G401.6 (cell line): ENCODE measurements around the gene COL18A1.

Source experiments
- FAIRE-seq: peaks from 2 replicates; lab custom pipeline; 2012; peaks lifted over from hg19 to GRCh38; lab: Jason Lieb, UNC

The COL18A1 gene

GRCh38 chr21:45536301-45537081 is 131.5 kb downstream of the COL18A1 start:
- FAIRE-seq: no peak

- no peak for FAIRE-seq
These were observed 132.3 kb downstream of the COL18A1 start for GRCh38 chr21:45537111-45537745.

- FAIRE-seq: no peak
These were observed 132.9 kb downstream of the COL18A1 start for GRCh38 chr21:45537746-45538291.

GRCh38 chr21:45538381-45539045 is 133.5 kb downstream of the COL18A1 start:
- no peak for FAIRE-seq

DNA sequence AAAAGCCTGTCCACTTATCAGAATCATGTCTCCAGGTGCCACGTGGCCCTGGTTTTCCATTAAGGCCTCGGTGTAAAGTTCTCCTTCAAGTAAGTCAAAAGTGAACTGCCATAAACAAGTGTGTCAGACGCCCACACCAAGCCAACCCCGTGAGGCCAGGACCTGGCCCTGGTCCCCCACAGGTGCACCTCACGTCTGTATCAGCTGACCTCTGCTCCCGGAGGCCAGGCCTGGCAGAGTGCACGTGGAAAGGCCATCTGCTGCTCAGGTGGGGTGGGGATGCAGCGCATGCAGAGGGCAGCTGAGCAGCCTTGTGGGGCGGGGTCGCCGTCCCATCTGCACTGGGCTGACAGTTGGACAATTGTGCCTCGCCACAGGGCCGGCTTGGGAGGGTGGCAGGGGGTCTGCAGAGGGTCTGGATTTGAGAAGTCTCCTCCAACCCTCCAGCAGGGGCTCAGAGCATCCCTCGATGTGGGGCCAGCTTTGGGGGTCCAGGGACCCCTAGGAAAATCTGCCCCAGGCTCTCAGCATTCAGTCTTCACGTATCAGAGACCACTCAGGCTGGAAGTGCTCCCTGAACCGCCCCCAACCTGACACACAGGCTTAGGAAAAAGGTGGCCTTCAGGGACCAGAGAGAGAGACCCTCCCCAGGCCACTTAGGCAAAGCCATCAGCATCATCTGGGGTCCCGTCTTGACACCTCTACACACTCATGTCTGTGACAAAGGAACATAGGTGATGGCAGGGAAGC is 134.3 kb downstream of the COL18A1 start:
- no peak for FAIRE-seq

DNA sequence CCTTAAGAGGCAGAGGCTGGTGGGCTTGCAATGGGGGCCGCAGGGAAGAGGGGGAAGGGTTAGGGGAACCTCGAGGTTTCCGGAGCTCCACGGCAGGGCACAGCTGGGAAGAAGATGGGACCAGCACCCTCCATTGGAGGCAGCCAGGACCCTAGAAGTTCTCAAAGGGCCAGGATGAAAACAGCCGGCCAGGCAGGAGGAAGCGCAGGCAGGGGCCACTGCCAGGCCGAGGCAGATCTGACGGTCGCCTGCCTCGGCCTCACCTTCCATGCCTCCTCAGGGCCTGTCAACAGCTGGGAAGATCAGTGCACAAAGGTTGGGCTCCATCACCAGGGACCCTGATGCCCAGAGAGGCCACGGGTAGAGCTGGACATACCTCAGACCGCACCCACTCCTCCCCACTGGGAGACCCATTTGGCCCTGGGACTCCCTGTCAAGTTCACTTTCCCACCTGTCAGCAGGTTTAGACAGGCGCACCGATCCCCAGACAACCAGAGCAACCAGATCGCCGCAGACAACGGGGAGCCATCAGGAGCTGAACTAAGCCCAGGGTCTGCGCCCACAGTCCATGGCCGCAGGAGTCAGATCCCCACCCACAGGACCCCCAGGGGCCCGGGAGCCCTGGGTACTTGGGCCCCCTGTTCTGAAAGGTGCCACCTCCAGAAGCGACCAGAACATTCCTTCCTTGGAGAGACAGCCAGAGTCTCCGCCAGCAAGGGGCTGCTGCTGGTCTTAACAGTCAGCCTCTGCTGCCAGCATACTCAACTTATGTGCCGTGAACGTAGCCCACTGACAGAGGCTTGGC is 135.0 kb downstream of the COL18A1 start:
- FAIRE-seq: no peak

GRCh38 chr21:45540601-45540970 is 135.6 kb downstream of the COL18A1 start:
- FAIRE-seq: no peak

GRCh38 chr21:45541221-45542039 is 136.5 kb downstream of the COL18A1 start:
- no peak for FAIRE-seq

DNA sequence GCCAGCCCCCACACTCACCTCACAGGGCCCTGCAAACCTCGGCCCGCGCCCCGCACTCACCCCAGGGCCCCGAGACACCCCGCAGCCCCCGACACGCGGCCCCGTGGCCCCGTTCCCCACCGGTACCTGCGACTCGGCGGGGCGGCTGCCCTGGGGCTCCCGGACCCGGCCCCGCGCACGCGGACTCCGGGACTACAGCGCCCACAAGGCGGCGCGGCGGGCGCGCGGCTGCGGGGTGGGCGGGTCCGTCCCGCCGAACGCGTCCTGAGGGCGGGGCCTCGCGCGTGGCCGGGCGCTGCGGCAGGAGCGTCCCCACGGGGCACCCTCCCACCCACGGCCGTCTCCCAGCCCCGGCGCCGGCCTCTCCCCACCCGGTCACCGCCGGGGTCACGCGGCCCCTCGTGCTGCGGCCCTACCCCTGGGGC is 137.3 kb downstream of the COL18A1 start, which contains the start of gene SLC19A1:
SLC19A1 (minus strand) TSS at position 199 of the 425 bp plus-strand sequence. CDS start 4,481 bp downstream, outside the sequence.
- FAIRE-seq: no peak

- FAIRE-seq: no peak
These were observed 137.9 kb downstream of the COL18A1 start for GRCh38 chr21:45542667-45543370.

DNA sequence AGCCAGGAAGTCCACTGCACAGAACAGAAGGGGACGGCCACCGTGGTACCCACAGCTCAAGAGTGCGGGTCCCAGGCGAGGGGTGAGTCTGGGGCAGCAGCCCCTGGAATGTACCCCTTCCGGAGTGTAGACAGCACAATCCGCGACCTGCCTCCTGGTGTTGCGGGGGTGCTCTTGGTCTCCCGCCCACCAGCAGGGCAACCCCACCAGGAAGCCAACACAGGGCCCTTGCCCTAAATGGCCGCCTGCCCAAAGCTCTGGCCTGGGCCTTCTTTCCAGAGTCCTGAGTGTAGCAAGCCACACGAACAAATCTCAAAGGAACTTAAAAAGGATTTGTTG is 138.4 kb downstream of the COL18A1 start:
- no peak for FAIRE-seq

DNA sequence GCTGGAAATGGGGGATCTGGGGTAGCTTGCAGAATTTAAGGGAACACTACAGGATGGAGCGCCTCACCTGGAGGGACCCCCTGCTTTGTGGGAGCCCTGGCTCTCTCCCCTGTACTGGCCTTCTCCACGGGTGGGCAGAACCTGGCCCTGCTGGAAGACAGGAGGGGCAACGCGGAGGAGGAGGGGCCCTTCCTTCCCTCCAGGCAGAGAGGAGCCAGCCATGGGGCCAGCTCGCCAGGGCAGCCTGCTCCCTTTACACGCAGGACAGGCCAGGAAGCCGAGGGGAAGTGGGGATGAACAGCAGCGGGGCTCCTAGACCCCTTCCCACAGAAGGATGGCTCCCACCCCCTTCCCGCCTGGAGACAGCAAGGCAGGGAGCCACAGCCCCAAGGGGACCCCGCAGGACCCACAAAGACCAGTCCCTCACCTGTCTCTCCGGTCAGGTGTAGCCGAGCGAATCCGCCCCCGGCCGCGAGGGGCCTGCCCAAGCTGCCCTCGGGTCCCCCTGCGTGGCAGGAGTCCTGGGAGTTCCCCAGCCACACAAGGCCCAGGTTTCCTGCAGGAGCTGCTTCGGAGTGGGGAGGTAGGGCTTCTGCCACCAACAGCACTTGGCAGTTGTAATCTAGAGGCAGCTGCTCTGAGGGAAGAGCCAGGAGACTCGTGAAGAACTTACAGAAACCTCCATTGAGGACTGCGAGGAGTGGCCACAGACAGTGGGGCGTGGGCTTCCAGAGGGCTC is 138.9 kb downstream of the COL18A1 start:
- FAIRE-seq: no peak

- FAIRE-seq: no peak
These were observed 139.7 kb downstream of the COL18A1 start for GRCh38 chr21:45544449-45545235.

DNA sequence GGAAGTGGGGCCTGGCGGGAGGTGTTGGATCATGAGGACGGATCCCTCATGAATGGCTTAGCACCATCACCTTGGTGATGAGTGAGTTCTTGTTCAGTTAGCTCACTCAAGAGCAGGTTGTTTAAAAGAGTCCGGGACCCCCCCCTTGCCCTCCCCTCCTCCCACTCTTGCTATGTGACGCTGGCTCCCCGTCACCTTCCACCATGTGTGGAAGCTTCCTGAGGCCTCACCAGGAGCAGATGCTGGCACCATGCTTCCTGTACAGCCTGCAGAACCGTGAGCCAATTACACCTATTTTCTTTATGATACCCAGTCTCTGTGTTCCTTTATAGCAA is 140.2 kb downstream of the COL18A1 start:
- no peak for FAIRE-seq

GRCh38 chr21:45545691-45546531 is 140.9 kb downstream of the COL18A1 start:
- FAIRE-seq: no peak

DNA sequence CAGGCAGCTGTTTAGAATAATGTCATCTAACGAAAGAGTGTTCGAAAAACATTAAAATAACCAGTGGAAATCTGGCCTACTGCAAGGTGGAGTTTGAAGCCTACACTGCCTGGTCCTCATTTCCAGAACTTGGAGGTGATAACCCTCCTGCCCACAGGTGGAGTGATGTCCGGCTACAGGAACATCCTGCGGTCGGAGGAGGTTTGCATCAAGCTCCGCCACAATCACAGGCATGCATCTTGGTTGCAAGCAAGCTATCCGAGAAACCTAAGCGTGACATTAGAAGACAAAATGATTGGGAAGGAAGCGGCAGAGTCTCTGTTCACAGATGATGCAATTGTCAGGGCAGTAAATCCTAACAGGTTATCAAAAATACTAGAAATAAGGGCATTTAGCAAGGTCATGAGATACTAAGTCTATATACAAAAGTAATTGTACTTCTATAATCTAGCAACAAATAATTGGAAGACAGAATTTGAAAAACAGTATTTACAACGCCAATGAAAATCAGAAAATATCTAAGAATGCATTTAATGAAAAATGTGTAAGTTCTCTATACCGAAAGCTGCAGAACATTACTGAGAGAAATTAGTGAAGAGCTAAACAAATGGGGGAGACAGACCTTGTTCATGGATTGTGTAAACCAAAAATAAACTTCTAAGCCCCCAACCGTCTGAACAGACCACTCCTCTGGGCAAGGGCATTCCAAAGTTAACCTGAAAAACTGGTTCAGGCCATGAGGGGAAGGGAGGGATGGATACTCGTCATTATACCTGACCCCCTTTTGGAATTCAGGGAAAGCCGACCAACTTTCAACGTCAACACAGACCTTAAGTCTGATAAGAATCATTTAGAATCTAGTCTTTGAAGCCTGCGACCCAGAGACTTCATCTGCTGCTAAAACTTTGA is 141.9 kb downstream of the COL18A1 start:
- FAIRE-seq: peak; percentile 46

DNA sequence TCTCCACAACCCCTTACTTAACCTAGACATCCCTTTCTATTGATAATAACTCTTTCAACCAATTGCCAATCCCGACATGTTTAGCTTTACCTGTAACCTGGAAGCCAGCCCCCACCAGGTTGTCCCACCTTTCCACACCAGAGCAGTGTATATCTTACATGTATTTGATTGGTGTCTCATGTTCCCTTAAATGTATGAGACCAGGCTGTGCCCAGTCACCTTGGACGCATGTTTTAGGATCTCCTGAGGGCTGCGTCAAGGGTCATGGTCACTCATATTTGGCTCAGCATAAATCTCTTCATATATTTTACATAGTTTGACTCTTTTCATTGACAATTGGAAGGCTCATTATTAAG is 142.6 kb downstream of the COL18A1 start:
- no peak for FAIRE-seq
